Endodermal cell (in vitro differentiated cells): ENCODE measurements around the gene FBL. TPM values are rescaled to one million over a fixed set of nuclear protein-coding genes. Genes with fewer than 3 reads are reported as not detected.

Experiments used
- DNase-seq: peaks from one replicate; pipeline ENCODE4 v3.0.0-alpha.2; 2017
- H3K27ac ChIP-seq: 2 replicates; pipeline ENCODE4 v1.5.1; 2013; ENCODE audit warnings: mild to moderate bottlenecking, low read depth, low read length, moderate library complexity
- H3K27me3 ChIP-seq: 2 replicates; pipeline ENCODE4 v1.6.1; 2013; ENCODE audit warnings: mild to moderate bottlenecking, low read length, moderate library complexity; ENCODE audit not compliant: insufficient read depth, control insufficient read depth, poor library complexity, severe bottlenecking
- H3K36me3 ChIP-seq: 2 replicates; pipeline ENCODE4 v1.7.0; 2013; ENCODE audit warnings: mild to moderate bottlenecking, low read length, moderate library complexity; ENCODE audit not compliant: control insufficient read depth, insufficient read depth
- H3K4me1 ChIP-seq: one replicate; pipeline ENCODE4 v1.7.0; 2013; ENCODE audit warnings: low read length; ENCODE audit not compliant: control insufficient read depth, insufficient read depth
- H3K4me3 ChIP-seq: 2 replicates; pipeline ENCODE4 v1.5.1; 2013; ENCODE audit warnings: mild to moderate bottlenecking, low read length, moderate library complexity
- H3K9ac ChIP-seq: 2 replicates; pipeline ENCODE4 v1.6.1; 2013; ENCODE audit warnings: mild to moderate bottlenecking, low read length, moderate library complexity; ENCODE audit not compliant: poor library complexity, severe bottlenecking; ENCODE audit errors: extremely low read depth
- H3K9me3 ChIP-seq: 2 replicates; pipeline ENCODE4 v1.6.1; 2013; ENCODE audit warnings: mild to moderate bottlenecking, low read length, moderate library complexity; ENCODE audit not compliant: control insufficient read depth
- H3K27ac Mint-ChIP-seq: 2 replicates; pipeline ENCODE4 v1.8.0; 2020; ENCODE audit warnings: mixed read lengths
- H3K27me3 Mint-ChIP-seq: 2 replicates; pipeline ENCODE4 v1.8.0; 2021; ENCODE audit warnings: mild to moderate bottlenecking, mixed read lengths; ENCODE audit not compliant: insufficient read depth
- H3K36me3 Mint-ChIP-seq: 2 replicates; pipeline ENCODE4 v1.8.0; 2020; ENCODE audit warnings: low read depth, mixed read lengths
- H3K4me1 Mint-ChIP-seq: 2 replicates; pipeline ENCODE4 v1.8.0; 2020; ENCODE audit warnings: mixed read lengths
- H3K4me3 Mint-ChIP-seq: 2 replicates; pipeline ENCODE4 v1.8.0; 2020; ENCODE audit warnings: mild to moderate bottlenecking, moderate library complexity, mixed read lengths
- H3K9me3 Mint-ChIP-seq: 2 replicates; pipeline ENCODE4 v1.8.0; 2020; ENCODE audit warnings: mild to moderate bottlenecking, mixed read lengths
- WGBS, 2 experiments: methylation state at CpG; one replicate each; pipeline versions ENCODE4 v1.1.5 to v1.1.7; 2013; ENCODE audit warnings: missing lambda C conversion rate in 2 of 2, mixed read lengths in 1 of 2; ENCODE audit not compliant: insufficient coverage in 1 of 2, insufficient read length in 1 of 2; 5-methylcytosine and 5-hydroxymethylcytosine counted together
- total RNA-seq, 2 donors: library from RNA; stranded (reverse); fragmentation: NEBNext Ultra II Directional in 1 of 2; extraction: Animal tissue kit (Norgen Biotek cat#: 25700) in 1 of 2; gene quantifications; 2 replicates in 1 of 2; 3 replicates in 1 of 2; pipeline ENCODE4 v1.2.1, GENCODE V29; 2021
- TF ChIP-seq, protein P1 (sequence below): fragments of 200-600 bp; sonication (generic); conservative IDR thresholded peaks from 2 replicates; pipeline ENCODE4 v1.5.0; 2021; ENCODE audit warnings: antibody characterized with exemption, mild to moderate bottlenecking

The FBL gene
- total RNA-seq, 2 donors from 2014 or later: 356 to 387 TPM

DNA sequence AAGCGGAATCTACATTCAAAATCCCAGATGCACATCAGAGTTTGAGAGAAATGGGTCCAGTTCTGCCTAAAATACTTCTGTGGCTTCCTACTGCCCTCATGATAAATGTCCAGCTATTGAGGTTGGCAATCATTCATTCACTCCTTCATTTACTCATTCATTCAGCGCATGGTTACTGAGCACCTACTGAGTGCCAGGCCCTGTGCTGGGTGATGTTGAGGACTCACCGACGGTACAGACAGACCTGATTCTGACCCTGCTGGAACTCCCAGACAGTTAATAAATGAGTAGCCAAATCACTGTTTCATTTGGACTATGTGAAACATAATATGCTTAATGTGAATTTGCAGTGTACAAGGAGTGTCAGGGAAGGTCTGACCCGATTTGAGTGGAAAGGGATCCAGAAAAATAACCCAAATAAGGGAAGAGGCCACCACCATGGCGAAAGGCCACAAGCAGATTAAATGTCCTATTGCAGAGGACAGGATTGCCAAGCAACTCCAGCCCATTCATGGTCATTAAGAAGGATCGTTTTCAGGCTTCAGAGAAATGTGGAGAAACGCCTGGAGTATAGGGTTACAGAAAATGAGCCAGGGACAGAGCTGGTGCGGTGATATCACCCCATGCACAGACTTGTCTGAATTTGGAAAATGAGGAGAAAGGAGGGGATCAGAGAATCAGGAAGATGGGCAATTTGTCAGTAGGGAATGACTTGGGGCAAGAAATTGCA is 32.8 kb downstream of the FBL start:
- Mint-ChIP-seq H3K4me1 (no peaks in the 10 kb centered on the region), H3K27ac (no peak overlapping the region), H3K36me3 (no peaks in the 10 kb centered on the region), H3K27me3 (no peaks in the 10 kb centered on the region), H3K4me3 (no peak overlapping the region), H3K9me3 (no peaks in the 10 kb centered on the region)
- TF ChIP-seq, protein P1, sequence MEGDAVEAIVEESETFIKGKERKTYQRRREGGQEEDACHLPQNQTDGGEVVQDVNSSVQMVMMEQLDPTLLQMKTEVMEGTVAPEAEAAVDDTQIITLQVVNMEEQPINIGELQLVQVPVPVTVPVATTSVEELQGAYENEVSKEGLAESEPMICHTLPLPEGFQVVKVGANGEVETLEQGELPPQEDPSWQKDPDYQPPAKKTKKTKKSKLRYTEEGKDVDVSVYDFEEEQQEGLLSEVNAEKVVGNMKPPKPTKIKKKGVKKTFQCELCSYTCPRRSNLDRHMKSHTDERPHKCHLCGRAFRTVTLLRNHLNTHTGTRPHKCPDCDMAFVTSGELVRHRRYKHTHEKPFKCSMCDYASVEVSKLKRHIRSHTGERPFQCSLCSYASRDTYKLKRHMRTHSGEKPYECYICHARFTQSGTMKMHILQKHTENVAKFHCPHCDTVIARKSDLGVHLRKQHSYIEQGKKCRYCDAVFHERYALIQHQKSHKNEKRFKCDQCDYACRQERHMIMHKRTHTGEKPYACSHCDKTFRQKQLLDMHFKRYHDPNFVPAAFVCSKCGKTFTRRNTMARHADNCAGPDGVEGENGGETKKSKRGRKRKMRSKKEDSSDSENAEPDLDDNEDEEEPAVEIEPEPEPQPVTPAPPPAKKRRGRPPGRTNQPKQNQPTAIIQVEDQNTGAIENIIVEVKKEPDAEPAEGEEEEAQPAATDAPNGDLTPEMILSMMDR: no peak
- Histone ChIP-seq H3K4me3 (no peak overlapping the region), H3K27me3 (no peaks in the 10 kb centered on the region), H3K27ac (no peak overlapping the region), H3K4me1 (no peaks in the 10 kb centered on the region), H3K9ac (no peak overlapping the region), H3K36me3 (no peaks in the 10 kb centered on the region), H3K9me3 (no peaks in the 10 kb centered on the region)
- no peak for DNase-seq
- 89 to 92% methylated on average over 8 to 9 of the region's 9 CpGs for WGBS, 2 experiments

DNA sequence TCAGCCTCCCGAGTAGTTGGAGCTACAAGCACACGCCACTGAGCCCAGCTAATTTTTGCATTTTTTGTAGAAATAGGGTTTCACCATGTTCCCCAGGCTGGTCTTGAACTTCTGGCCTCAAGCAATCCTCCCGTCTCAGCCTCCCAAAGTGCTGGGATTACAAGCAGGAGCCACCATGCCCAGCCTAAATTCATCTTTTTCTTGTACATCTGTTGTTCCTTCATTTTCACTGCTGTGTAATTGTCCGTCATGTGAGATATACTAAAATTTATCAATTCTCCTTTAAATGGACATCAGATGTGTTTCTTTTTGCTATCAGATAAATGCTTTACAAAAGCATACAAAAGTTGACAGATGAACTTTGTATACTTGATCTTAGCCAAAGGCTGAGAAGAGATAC is 35.1 kb downstream of the FBL start:
- no peaks in the 10 kb centered on the region for H3K9me3 Mint-ChIP-seq
- TF ChIP-seq, protein P1: no peak
- no peaks in the 10 kb centered on the region for H3K9me3 ChIP-seq
- no peak for DNase-seq
- no peaks in the 10 kb centered on the region for H3K36me3 Mint-ChIP-seq
- no peak overlapping the region for H3K27ac Mint-ChIP-seq
- 97 to 100% methylated on average over 4 of the region's 4 CpGs for WGBS, 2 experiments
- H3K4me3 Mint-ChIP-seq: no peak overlapping the region
- H3K27ac ChIP-seq: no peak overlapping the region
- H3K9ac ChIP-seq: no peak overlapping the region
- H3K4me3 ChIP-seq: no peak overlapping the region
- no peaks in the 10 kb centered on the region for H3K27me3 ChIP-seq
- H3K36me3 ChIP-seq: no peaks in the 10 kb centered on the region
- no peaks in the 10 kb centered on the region for H3K4me1 Mint-ChIP-seq
- no peaks in the 10 kb centered on the region for H3K27me3 Mint-ChIP-seq
- H3K4me1 ChIP-seq: no peaks in the 10 kb centered on the region

- Histone ChIP-seq H3K4me3 (no peak overlapping the region), H3K9me3 (no peaks in the 10 kb centered on the region), H3K4me1 (no peaks in the 10 kb centered on the region), H3K9ac (no peak overlapping the region), H3K27ac (no peak overlapping the region), H3K36me3 (no peaks in the 10 kb centered on the region), H3K27me3 (no peaks in the 10 kb centered on the region)
- Mint-ChIP-seq H3K9me3 (no peaks in the 10 kb centered on the region), H3K36me3 (no peaks in the 10 kb centered on the region), H3K27me3 (no peaks in the 10 kb centered on the region), H3K4me1 (no peaks in the 10 kb centered on the region), H3K27ac (no peak overlapping the region), H3K4me3 (no peak overlapping the region)
- WGBS, 2 experiments: 87 to 92% methylated on average over 2 to 4 of the region's 4 CpGs
- TF ChIP-seq, protein P1: no peak
- no peak for DNase-seq
Observed at GRCh38 chr19:39810424-39810823, 35.8 kb downstream of the FBL start.
